MM.1S (cell line): Measurements from ENCODE around the gene CENPS.

Experiments used
- DNase-seq: peaks from one replicate; pipeline ENCODE4 v3.0.0-alpha.2; 2015
- H2AFZ ChIP-seq: fragments of 300-600 bp; sonication (generic); 2 replicates; pipeline ENCODE4 v1.6.0; 2016; ENCODE audit warnings: antibody characterized with exemption, low read length
- H3F3A ChIP-seq: fragments of 300-600 bp; sonication (generic); 2 replicates; pipeline ENCODE4 v1.6.1; 2016; ENCODE audit warnings: mild to moderate bottlenecking, antibody characterized with exemption, low read length, moderate library complexity, mixed read lengths; ENCODE audit not compliant: insufficient read depth
- H3K27ac ChIP-seq: fragments of 300-600 bp; sonication (generic); 2 replicates; pipeline ENCODE4 v1.5.1; 2016; ENCODE audit warnings: mild to moderate bottlenecking, low read length
- H3K27me3 ChIP-seq: fragments of 300-600 bp; sonication (generic); replicated peaks from 2 replicates; pipeline ENCODE4 v1.6.0; 2016; ENCODE audit warnings: low read length; ENCODE audit not compliant: insufficient read depth
- H3K36me3 ChIP-seq: fragments of 300-600 bp; sonication (generic); replicated peaks from 2 replicates; pipeline ENCODE4 v1.6.1; 2016; ENCODE audit warnings: mild to moderate bottlenecking, low read length, mixed read lengths; ENCODE audit not compliant: insufficient read depth
- H3K4me1 ChIP-seq: fragments of 300-600 bp; sonication (generic); 2 replicates; pipeline ENCODE4 v1.6.1; 2016; ENCODE audit warnings: low read length, mixed read lengths
- H3K4me2 ChIP-seq: fragments of 300-600 bp; sonication (generic); 2 replicates; pipeline ENCODE4 v1.6.0; 2016; ENCODE audit warnings: low read depth, low read length
- H3K4me3 ChIP-seq: fragments of 300-600 bp; sonication (generic); 2 replicates; pipeline ENCODE4 v1.5.1; 2016; ENCODE audit warnings: low read length, mixed read lengths
- H3K79me2 ChIP-seq: fragments of 300-600 bp; sonication (generic); 2 replicates; pipeline ENCODE4 v1.6.1; 2016; ENCODE audit warnings: mixed run types, low read length, mixed read lengths
- H3K9ac ChIP-seq: fragments of 300-600 bp; sonication (generic); 2 replicates; pipeline ENCODE4 v1.6.1; 2016; ENCODE audit warnings: low read length, mixed read lengths
- H3K9me2 ChIP-seq: fragments of 300-600 bp; sonication (generic); replicated peaks from 2 replicates; pipeline ENCODE4 v1.6.1; 2016; ENCODE audit warnings: mild to moderate bottlenecking, low read length, mixed read lengths; ENCODE audit not compliant: insufficient read depth
- H3K9me3 ChIP-seq: fragments of 300-600 bp; sonication (generic); replicated peaks from 2 replicates; pipeline ENCODE4 v1.6.1; 2016; ENCODE audit warnings: mild to moderate bottlenecking, low read length, mixed read lengths; ENCODE audit not compliant: insufficient read depth
- H4K20me1 ChIP-seq: fragments of 300-600 bp; sonication (generic); 2 replicates; pipeline ENCODE4 v1.6.1; 2016; ENCODE audit warnings: mild to moderate bottlenecking, low read length, moderate library complexity, mixed read lengths; ENCODE audit not compliant: insufficient read depth
- EZH2 ChIP-seq: fragments of 300-600 bp; sonication (generic); optimal IDR thresholded peaks from 2 replicates; pipeline ENCODE3; 2017; ENCODE audit warnings: low read depth, mild to moderate bottlenecking, antibody characterized with exemption, low read length, mixed read lengths
- EZH2phosphoT487 ChIP-seq: fragments of 300-600 bp; sonication (generic); IDR thresholded peaks from 2 replicates; pipeline ENCODE4 v1.6.1; 2018; ENCODE audit warnings: antibody characterized with exemption, low read length
- TF ChIP-seq, protein P1 (sequence below): fragments of 300-600 bp; sonication (generic); IDR thresholded peaks from 2 replicates; pipeline ENCODE4 v1.5.1; 2016; ENCODE audit warnings: antibody characterized with exemption, low read length, mixed read lengths

Gene CENPS

DNA sequence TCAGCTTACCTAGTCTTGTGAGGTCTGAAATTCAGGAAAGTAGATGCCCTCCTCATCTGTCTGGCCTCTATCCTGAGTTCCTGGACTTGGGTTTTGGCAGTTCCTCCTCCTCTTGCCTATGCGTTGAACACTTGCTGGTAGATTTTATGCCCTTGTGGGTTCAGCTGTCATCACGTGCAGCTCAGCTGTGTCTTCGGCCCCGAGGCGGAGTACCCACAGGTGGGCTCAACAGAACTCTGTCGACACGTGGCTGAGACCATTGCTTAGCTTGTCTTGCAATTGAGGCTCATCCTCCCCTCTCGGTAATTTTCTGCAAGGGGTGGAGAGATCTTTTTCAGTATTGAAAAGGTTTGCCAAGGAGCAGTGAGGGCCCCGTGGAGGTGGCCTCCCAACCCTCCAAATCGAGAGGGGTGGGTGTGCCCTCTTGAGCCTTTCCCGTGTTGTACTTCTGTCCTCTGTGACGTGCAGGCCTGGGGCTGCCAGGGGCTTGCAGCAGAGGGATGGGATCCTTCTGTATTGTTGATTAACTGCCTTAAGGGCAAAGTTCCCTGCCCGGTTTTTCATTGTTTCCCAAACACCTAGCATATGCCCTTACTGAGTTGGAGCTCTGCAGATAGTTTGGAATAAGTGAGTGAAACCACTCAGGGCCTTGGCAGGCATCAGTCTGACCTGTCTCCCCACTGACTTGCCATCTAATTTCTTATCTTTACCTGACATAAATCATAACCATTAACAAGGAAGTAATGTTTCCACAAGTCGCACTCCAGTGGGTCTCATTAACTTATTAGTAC, 2.9 kb downstream of the CENPS start:
- no peak for DNase-seq
- H3K4me2 ChIP-seq, result no peak overlapping the region
- peaks cover 7% of the 10 kb centered on the region; the same call in 1 of the 2 replicates for H3K79me2 ChIP-seq
- H3K9me2 ChIP-seq, result no peaks in the 10 kb centered on the region
- H3K4me1 ChIP-seq, result peaks cover 7% of the 10 kb centered on the region; the same call in 1 of the 2 replicates
- no peak overlapping the region for H3K4me3 ChIP-seq
- no peak overlapping the region for H3K9ac ChIP-seq
- TF ChIP-seq, protein P1, sequence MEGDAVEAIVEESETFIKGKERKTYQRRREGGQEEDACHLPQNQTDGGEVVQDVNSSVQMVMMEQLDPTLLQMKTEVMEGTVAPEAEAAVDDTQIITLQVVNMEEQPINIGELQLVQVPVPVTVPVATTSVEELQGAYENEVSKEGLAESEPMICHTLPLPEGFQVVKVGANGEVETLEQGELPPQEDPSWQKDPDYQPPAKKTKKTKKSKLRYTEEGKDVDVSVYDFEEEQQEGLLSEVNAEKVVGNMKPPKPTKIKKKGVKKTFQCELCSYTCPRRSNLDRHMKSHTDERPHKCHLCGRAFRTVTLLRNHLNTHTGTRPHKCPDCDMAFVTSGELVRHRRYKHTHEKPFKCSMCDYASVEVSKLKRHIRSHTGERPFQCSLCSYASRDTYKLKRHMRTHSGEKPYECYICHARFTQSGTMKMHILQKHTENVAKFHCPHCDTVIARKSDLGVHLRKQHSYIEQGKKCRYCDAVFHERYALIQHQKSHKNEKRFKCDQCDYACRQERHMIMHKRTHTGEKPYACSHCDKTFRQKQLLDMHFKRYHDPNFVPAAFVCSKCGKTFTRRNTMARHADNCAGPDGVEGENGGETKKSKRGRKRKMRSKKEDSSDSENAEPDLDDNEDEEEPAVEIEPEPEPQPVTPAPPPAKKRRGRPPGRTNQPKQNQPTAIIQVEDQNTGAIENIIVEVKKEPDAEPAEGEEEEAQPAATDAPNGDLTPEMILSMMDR, result no peak
- no peak for TF ChIP-seq EZH2phosphoT487
- no peak for TF ChIP-seq EZH2
- no peaks in the 10 kb centered on the region for H3K27me3 ChIP-seq
- no peak overlapping the region for H3K27ac ChIP-seq
- H3F3A ChIP-seq, result no peaks in the 10 kb centered on the region
- no peaks in the 10 kb centered on the region for H3K9me3 ChIP-seq
- no peaks in the 10 kb centered on the region for H3K36me3 ChIP-seq
- no peaks in the 10 kb centered on the region for H4K20me1 ChIP-seq
- H2AFZ ChIP-seq, result no peak overlapping the region

DNA sequence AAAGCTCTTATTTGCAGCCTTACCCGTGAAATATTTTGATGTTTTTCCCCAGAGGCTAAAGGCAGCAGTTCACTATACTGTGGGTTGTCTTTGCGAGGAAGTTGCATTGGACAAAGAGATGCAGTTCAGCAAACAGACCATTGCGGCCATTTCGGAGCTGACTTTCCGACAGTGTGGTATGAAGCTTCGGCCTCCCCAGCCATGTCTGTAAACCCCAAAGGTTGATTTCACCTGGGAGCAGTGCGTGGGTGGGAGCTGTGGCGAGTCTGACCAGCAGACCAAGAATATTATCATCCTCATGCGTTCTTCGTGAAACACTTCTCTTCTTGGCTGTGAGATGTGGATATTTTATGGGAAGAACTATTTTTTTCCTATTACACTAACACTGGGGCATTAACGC, 3.6 kb downstream of the CENPS start:
- TF ChIP-seq, protein P1, result no peak
- TF ChIP-seq EZH2phosphoT487 (no peak), EZH2 (no peak)
- DNase-seq, result no peak

DNA sequence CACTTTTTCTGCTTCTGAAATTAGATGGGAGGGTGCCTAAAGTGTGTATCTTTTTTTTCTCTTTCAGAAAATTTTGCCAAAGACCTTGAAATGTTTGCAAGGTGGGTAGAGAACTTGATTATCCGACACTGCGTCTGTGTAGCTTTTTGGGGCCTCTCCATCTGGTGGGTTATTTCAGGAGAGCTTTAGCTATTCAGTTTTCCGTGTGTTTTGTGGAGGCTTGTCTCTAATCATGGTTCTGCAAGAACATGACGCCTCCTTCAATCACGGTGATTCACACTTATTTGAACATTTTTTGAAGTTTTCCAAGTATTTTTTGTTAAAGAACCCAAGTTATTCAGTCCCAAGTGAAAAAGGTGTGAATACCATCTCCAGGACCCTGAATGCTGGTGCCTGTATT, 4.4 kb downstream of the CENPS start:
- H3K4me1 ChIP-seq, result peaks cover 4% of the 10 kb centered on the region; the same call in 1 of the 2 replicates
- no peaks in the 10 kb centered on the region for H4K20me1 ChIP-seq
- H3K27ac ChIP-seq, result no peak overlapping the region
- H2AFZ ChIP-seq, result no peak overlapping the region
- H3K4me3 ChIP-seq, result no peak overlapping the region
- no peaks in the 10 kb centered on the region for H3K36me3 ChIP-seq
- DNase-seq, result no peak
- H3F3A ChIP-seq, result no peaks in the 10 kb centered on the region
- H3K27me3 ChIP-seq, result no peaks in the 10 kb centered on the region
- no peak for TF ChIP-seq EZH2phosphoT487
- TF ChIP-seq EZH2, result no peak
- TF ChIP-seq, protein P1, result no peak
- peaks cover 7% of the 10 kb centered on the region; the same call in 1 of the 2 replicates for H3K79me2 ChIP-seq
- H3K4me2 ChIP-seq, result no peak overlapping the region
- H3K9me2 ChIP-seq, result no peaks in the 10 kb centered on the region
- no peaks in the 10 kb centered on the region for H3K9me3 ChIP-seq
- H3K9ac ChIP-seq, result no peak overlapping the region

More for the DNA sequence above, 3.6 kb downstream of the CENPS start:
- Histone ChIP-seq H3K9ac (no peak overlapping the region), H3K4me1 (peaks cover 7% of the 10 kb centered on the region; the same call in 1 of the 2 replicates), H3K4me3 (no peak overlapping the region), H2AFZ (no peak overlapping the region), H3K36me3 (no peaks in the 10 kb centered on the region), H3K27ac (no peak overlapping the region), H3K9me2 (no peaks in the 10 kb centered on the region), H3K27me3 (no peaks in the 10 kb centered on the region), H3F3A (no peaks in the 10 kb centered on the region), H3K9me3 (no peaks in the 10 kb centered on the region), H3K79me2 (peaks cover 7% of the 10 kb centered on the region; the same call in 1 of the 2 replicates), H4K20me1 (no peaks in the 10 kb centered on the region), H3K4me2 (no peak overlapping the region)
